H1 (cell line): ENCODE results near the gene ZMAT5. TPM values are rescaled to one million over a fixed set of nuclear protein-coding genes. Genes with fewer than 3 reads are reported as not detected.

Source experiments
- CTCF ChIA-PET: fragments of 300-600 bp; sonication (Branson Sonifier 250); formaldehyde crosslinking; loops from one replicate; lab custom pipeline; 2021; ENCODE audit not compliant: partially characterized antibody; lab: Charles Lee
- POLR2A ChIA-PET: fragments of 300-600 bp; sonication (Branson Sonifier 250); formaldehyde crosslinking; loops from one replicate; lab custom pipeline; 2021; ENCODE audit warnings: inconsistent platforms; ENCODE audit not compliant: partially characterized antibody; lab: Charles Lee
- DNase-seq, 2 experiments: peaks; one replicate each; pipeline versions ENCODE4 v3.0.0 to v3.0.0-alpha.2; 2010 to 2022; ENCODE audit warnings: low spot score in 2 of 2, low read depth in 1 of 2, mixed read lengths in 1 of 2
- FAIRE-seq: peaks from 2 replicates; lab custom pipeline; 2011; peaks lifted over from hg19 to GRCh38; lab: Jason Lieb, UNC
- H2AFZ ChIP-seq: 2 replicates; pipeline ENCODE4 v1.8.1; 2012; ENCODE audit warnings: low read length, inconsistent platforms
- H2AK5ac ChIP-seq: 2 replicates; pipeline ENCODE4 v1.6.1; 2013; ENCODE audit warnings: low read depth, low read length
- H2BK120ac ChIP-seq: replicated peaks from 2 replicates; pipeline ENCODE3; 2013; ENCODE audit warnings: low read depth, low read length, inconsistent platforms
- H2BK12ac ChIP-seq: 2 replicates; pipeline ENCODE4 v1.6.1; 2013; ENCODE audit warnings: low read depth, low read length
- H2BK15ac ChIP-seq: 2 replicates; pipeline ENCODE4 v1.6.1; 2013; ENCODE audit warnings: low read length
- H2BK20ac ChIP-seq: 2 replicates; pipeline ENCODE4 v1.6.1; 2013; ENCODE audit warnings: low read length
- H2BK5ac ChIP-seq: 2 replicates; pipeline ENCODE4 v1.6.1; 2013; ENCODE audit warnings: low read depth, low read length
- H3K14ac ChIP-seq: 2 replicates; pipeline ENCODE4 v1.6.1; 2013; ENCODE audit warnings: inconsistent platforms; ENCODE audit not compliant: insufficient read length
- H3K18ac ChIP-seq: 2 replicates; pipeline ENCODE4 v1.6.1; 2013; ENCODE audit warnings: low read length; ENCODE audit errors: extremely low read depth
- H3K23ac ChIP-seq: 2 replicates; pipeline ENCODE4 v1.6.1; 2013; ENCODE audit warnings: inconsistent platforms; ENCODE audit not compliant: insufficient read length
- H3K23me2 ChIP-seq: 2 replicates; pipeline ENCODE4 v1.6.1; 2013; ENCODE audit warnings: low read depth, low read length
- H3K27ac ChIP-seq: 2 replicates; pipeline ENCODE4 v1.6.1; 2011; ENCODE audit warnings: low read depth, low read length, inconsistent platforms
- H3K27me3 ChIP-seq, 4 experiments: replicated peaks in 1 of 4; 1 replicate in 1 of 4; 2 replicates in 3 of 4; pipeline versions ENCODE4 v1.6.1 to v1.8.1; 2011 to 2013; ENCODE audit warnings: low read length in 3 of 4, mild to moderate bottlenecking in 3 of 4, inconsistent platforms in 2 of 4, mixed read lengths in 2 of 4, moderate library complexity in 1 of 4; ENCODE audit not compliant: control insufficient read depth in 3 of 4, insufficient read depth in 3 of 4; ENCODE audit errors: extremely low read depth in 1 of 4
- H3K36me3 ChIP-seq, 4 experiments: 2 replicates each; pipeline versions ENCODE4 v1.6.1 to v1.8.1; 2011 to 2013; ENCODE audit warnings: mild to moderate bottlenecking in 4 of 4, low read length in 3 of 4, moderate library complexity in 2 of 4, control low read depth in 1 of 4, inconsistent platforms in 1 of 4; ENCODE audit not compliant: insufficient read depth in 4 of 4, control insufficient read depth in 2 of 4
- H3K4ac ChIP-seq: replicated peaks from 2 replicates; pipeline ENCODE3; 2013; ENCODE audit warnings: low read length, low read depth, mixed read lengths, inconsistent platforms; ENCODE audit not compliant: insufficient read length
- H3K4me1 ChIP-seq, 4 experiments: replicated peaks in 1 of 4; 1 replicate in 1 of 4; 2 replicates in 3 of 4; pipeline versions ENCODE4 v1.6.1 to v1.8.1; 2011 to 2013; ENCODE audit warnings: low read length in 3 of 4, inconsistent platforms in 2 of 4, mixed read lengths in 1 of 4; ENCODE audit not compliant: insufficient read depth in 4 of 4, control insufficient read depth in 3 of 4
- H3K4me2 ChIP-seq, 2 experiments: 2 replicates each; pipeline versions ENCODE4 v1.6.1 to v1.8.1; 2011 to 2013; ENCODE audit warnings: low read depth in 2 of 2, low read length in 2 of 2, control low read depth in 1 of 2, inconsistent platforms in 1 of 2, mild to moderate bottlenecking in 1 of 2; ENCODE audit not compliant: insufficient read depth in 1 of 2
- H3K4me3 ChIP-seq, 4 experiments: fragments of 200-600, 300-600 bp in 1 of 4; sonication (generic), shearing (Covaris generic), sonication (Bioruptor Twin) in 1 of 4; 2 replicates each; pipeline versions ENCODE4 v1.5.1 to v1.8.1; 2011 to 2016; ENCODE audit warnings: low read length in 4 of 4, low read depth in 3 of 4, control low read depth in 2 of 4, inconsistent platforms in 2 of 4, mild to moderate bottlenecking in 2 of 4, mixed read lengths in 1 of 4, moderate library complexity in 1 of 4; ENCODE audit not compliant: insufficient read depth in 2 of 4; ENCODE audit errors: extremely low read depth in 1 of 4
- H3K56ac ChIP-seq: replicated peaks from 2 replicates; pipeline ENCODE3; 2013; ENCODE audit warnings: low read depth, mild to moderate bottlenecking, mixed read lengths, low read length, inconsistent platforms; ENCODE audit not compliant: insufficient read length
- H3K79me1 ChIP-seq: 2 replicates; pipeline ENCODE4 v1.6.1; 2013; ENCODE audit warnings: low read depth, low read length, control low read depth
- H3K79me2 ChIP-seq, 2 experiments: 2 replicates each; pipeline versions ENCODE4 v1.6.1 to v1.8.1; 2012 to 2013; ENCODE audit warnings: low read length in 2 of 2, mild to moderate bottlenecking in 2 of 2, inconsistent platforms in 1 of 2; ENCODE audit not compliant: insufficient read depth in 2 of 2, control insufficient read depth in 1 of 2
- H3K9ac ChIP-seq, 4 experiments: replicated peaks in 1 of 4; 1 replicate in 1 of 4; 2 replicates in 3 of 4; pipeline versions ENCODE4 v1.6.1 to v1.8.1; 2011 to 2013; ENCODE audit warnings: low read depth in 3 of 4, low read length in 3 of 4, control low read depth in 2 of 4, mild to moderate bottlenecking in 2 of 4, moderate library complexity in 2 of 4, inconsistent platforms in 1 of 4; ENCODE audit errors: extremely low read depth in 1 of 4
- H3K9me3 ChIP-seq, 2 experiments: 2 replicates each; pipeline versions ENCODE4 v1.6.1 to v1.8.1; 2012 to 2013; ENCODE audit warnings: mild to moderate bottlenecking in 2 of 2, moderate library complexity in 2 of 2, control low read depth in 1 of 2, inconsistent platforms in 1 of 2, low read depth in 1 of 2, low read length in 1 of 2, mixed read lengths in 1 of 2; ENCODE audit not compliant: insufficient read depth in 2 of 2
- H4K20me1 ChIP-seq, 2 experiments: replicated peaks in 1 of 2; 2 replicates each; pipeline versions ENCODE3 to v1.8.1; 2011 to 2013; ENCODE audit warnings: inconsistent platforms in 2 of 2, low read length in 2 of 2, mild to moderate bottlenecking in 1 of 2; ENCODE audit not compliant: insufficient read depth in 2 of 2, control insufficient read depth in 1 of 2
- H4K5ac ChIP-seq: 2 replicates; pipeline ENCODE4 v1.6.1; 2013; ENCODE audit warnings: low read length, low read depth, mixed read lengths, inconsistent platforms; ENCODE audit not compliant: insufficient read length
- H4K8ac ChIP-seq: 2 replicates; pipeline ENCODE4 v1.8.0; 2013; ENCODE audit warnings: mild to moderate bottlenecking, moderate library complexity, low read length, inconsistent platforms; ENCODE audit not compliant: insufficient read depth; ENCODE audit errors: extremely low read depth
- H4K91ac ChIP-seq: replicated peaks from 2 replicates; pipeline ENCODE3; 2013; ENCODE audit warnings: low read length, mixed read lengths, inconsistent platforms; ENCODE audit not compliant: insufficient read length
- EGR1 ChIP-seq: IDR thresholded peaks from 2 replicates; pipeline ENCODE4 v1.6.1; 2011; ENCODE audit warnings: low read depth, low read length, borderline replicate concordance
- EZH2 ChIP-seq: fragments of 200-600 bp; sonication (generic); IDR thresholded peaks from 2 replicates; pipeline ENCODE4 v1.7.1; 2012; ENCODE audit warnings: low read depth, mild to moderate bottlenecking, moderate library complexity, low read length, inconsistent platforms; ENCODE audit not compliant: severe bottlenecking
- SUZ12 ChIP-seq: fragments of 200-600 bp; sonication (generic); IDR thresholded peaks from 2 replicates; pipeline ENCODE4 v1.6.1; 2012; ENCODE audit warnings: mild to moderate bottlenecking, inconsistent platforms, low read length, moderate library complexity, mixed read lengths
- WGBS, 2 experiments: shearing (Covaris generic) in 1 of 2; methylation state at CpG; one replicate each; pipeline versions ENCODE4 v1.1.6 to v1.1.7; 2013 to 2015; ENCODE audit warnings: low lambda C conversion rate in 2 of 2, mixed read lengths in 2 of 2, inconsistent platforms in 1 of 2, low coverage in 1 of 2, missing lambda C conversion rate in 1 of 2; ENCODE audit not compliant: insufficient replicate concordance in 2 of 2, insufficient coverage in 1 of 2, insufficient read length in 1 of 2; ENCODE audit errors: extremely low coverage in 1 of 2, missing lambda C conversion rate in 1 of 2; 5-methylcytosine and 5-hydroxymethylcytosine counted together
- polyA plus RNA-seq, 7 experiments: library from polyadenylated mRNA; depleted of rRNA in 3 of 7; stranded (reverse) in 5 of 7; unstranded in 2 of 7; fragments of >200 nt in 5 of 7; fragments of 200-250 nt in 2 of 7; gene quantifications; 1 replicate in 5 of 7; 2 replicates in 1 of 7; 4 replicates in 1 of 7; pipeline versions ENCODE4 v1.2.1 to v1.2.3, GENCODE V29; 2011 to 2013; ENCODE audit warnings: missing spikeins in 2 of 7, mixed read lengths in 2 of 7
- total RNA-seq: library from RNA; stranded (reverse); fragmentation: NEBNext Ultra II Directional; extraction: Animal tissue kit (Norgen Biotek cat#: 25700); gene quantifications from 2 replicates; pipeline ENCODE4 v1.2.1, GENCODE V29; 2021

The ZMAT5 gene
- total and polyA plus RNA-seq, 2 of the 8 experiments (the other 6 are each of a cell fraction or from before 2014, with no cell fraction given) = 14.0 to 38.3 TPM

GRCh38 chr22:29718949-29719898, 47.6 kb downstream of the ZMAT5 start:
- no peak for DNase-seq
- Histone ChIP-seq H3K4me1 (peaks cover 0 to 14% (median 4%) of the 10 kb centered on the region in 4 experiments; a peak in 6 of 7 replicates), H3K36me3 (no peaks in the 10 kb centered on the region), H3K23ac (no peak overlapping the region), H4K91ac (no peak overlapping the region), H3K9me3 (no peaks in the 10 kb centered on the region), H4K5ac (no peak overlapping the region), H3K79me2 (no peaks in the 10 kb centered on the region), H2BK5ac (no peak overlapping the region), H3K23me2 (peaks cover 5% of the 10 kb centered on the region; the same call in 1 of the 2 replicates), H2BK120ac (no peak overlapping the region), H3K27me3 (peaks cover 21 to 43% (median 35%) of the 10 kb centered on the region in 4 experiments), H3K4ac (no peak overlapping the region), H2AFZ (no peak overlapping the region), H3K18ac (peak overlapping the region; percentile 71), H3K79me1 (no peaks in the 10 kb centered on the region; the same call in 1 of the 2 replicates), H3K4me3 (peak overlapping the region in 3 of 4 experiments; percentile 20 to 54 (median 34); a peak in 5 of 8 replicates), H3K14ac (no peak overlapping the region), H3K56ac (no peak overlapping the region), H2BK20ac (no peak overlapping the region), H2BK12ac (no peak overlapping the region), H4K8ac (no peak overlapping the region; the same call in 1 of the 2 replicates), H2BK15ac (peak overlapping the region; percentile 97; the same call in 1 of the 2 replicates), H3K9ac (no peak overlapping the region), H3K4me2 (peak overlapping the region; percentile 59), H3K27ac (no peak overlapping the region), H4K20me1 (peaks cover 3 to 5% of the 10 kb centered on the region in 2 experiments), H2AK5ac (no peak overlapping the region)
- ChIA-PET CTCF (interaction anchor here (0.6 to 4.1 kb wide), 12 partner anchors 9 to 994 kb away, joined by 3 to 25 read pairs (median 3); no protein-coding TSS in a partner anchor), POLR2A (interaction anchor here (0.8 to 0.9 kb wide), 2 partner anchors 22 to 140 kb away, joined by 3 to 4 read pairs; no protein-coding TSS in a partner anchor)
- 63% methylated on average over 21 of the region's 24 CpGs; no CpG with 5 or more reads in 1 of the 2 experiments for WGBS, 2 experiments
- no peak for FAIRE-seq
- TF ChIP-seq EZH2 (peak; percentile 74), EGR1 (no peak), SUZ12 (peak; percentile 59; the same call in 1 of the 2 replicates)
